HG03064 (cell line): Measurements from ENCODE around the gene EVX2.

Experiments used
- ATAC-seq: cut with Tn5 transposase; IDR thresholded peaks from one replicate; pipeline ENCODE4 v1.9.1; 2021; ENCODE audit warnings: low read depth; ENCODE audit not compliant: unreplicated experiment

Gene EVX2

DNA sequence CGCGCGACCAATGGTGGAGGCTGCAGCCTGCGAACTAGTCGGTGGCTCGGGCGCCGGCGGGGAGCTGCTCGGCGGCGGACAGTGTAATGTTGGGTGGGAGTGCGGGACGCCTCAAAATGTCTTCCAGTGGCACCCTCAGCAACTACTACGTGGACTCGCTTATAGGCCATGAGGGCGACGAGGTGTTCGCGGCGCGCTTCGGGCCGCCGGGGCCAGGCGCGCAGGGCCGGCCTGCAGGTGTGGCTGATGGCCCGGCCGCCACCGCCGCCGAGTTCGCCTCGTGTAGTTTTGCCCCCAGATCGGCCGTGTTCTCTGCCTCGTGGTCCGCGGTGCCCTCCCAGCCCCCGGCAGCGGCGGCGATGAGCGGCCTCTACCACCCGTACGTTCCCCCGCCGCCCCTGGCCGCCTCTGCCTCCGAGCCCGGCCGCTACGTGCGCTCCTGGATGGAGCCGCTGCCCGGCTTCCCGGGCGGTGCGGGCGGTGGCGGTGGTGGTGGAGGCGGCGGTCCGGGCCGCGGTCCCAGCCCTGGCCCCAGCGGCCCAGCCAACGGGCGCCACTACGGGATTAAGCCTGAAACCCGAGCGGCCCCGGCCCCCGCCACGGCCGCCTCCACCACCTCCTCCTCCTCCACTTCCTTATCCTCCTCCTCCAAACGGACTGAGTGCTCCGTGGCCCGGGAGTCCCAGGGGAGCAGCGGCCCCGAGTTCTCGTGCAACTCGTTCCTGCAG is 39.1 kb upstream of the EVX2 start, which contains the start of gene HOXD9:
Gene HOXD9 (plus strand): TSS at position 37 of the 728 bp plus-strand sequence. CDS start 50 bp downstream, at position 87.
- no peak for ATAC-seq

DNA sequence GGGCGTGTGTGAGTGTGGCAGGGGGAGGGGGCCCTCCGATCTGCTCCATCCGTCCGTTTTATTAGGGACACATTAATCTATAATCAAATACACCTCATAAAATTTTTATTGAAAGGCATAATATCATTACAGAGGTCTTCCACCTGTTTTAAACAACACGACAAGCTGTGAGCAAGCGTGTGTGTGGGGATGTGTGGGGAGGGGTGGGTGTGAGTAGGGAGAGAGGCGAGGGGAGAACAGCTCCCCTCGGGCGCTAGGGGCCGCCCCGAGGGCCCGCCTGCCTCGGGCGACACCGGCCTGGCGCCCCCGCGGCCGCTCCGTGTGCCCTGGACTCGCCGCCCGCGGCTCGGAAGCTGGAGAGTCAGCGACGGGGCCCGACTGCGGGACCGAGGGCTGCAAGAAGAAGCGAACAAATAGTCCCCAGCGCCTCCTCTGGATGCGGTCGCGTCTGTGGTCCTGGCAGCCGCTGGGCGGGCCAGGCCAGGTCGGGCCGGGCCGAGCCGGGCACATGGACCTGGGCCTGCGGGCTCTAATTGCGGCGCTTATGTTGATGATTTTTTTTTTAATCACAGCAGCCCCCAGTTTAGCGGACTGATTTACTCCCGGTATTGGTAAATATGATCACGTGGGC is 38.4 kb upstream of the EVX2 start:
- no peak for ATAC-seq

DNA sequence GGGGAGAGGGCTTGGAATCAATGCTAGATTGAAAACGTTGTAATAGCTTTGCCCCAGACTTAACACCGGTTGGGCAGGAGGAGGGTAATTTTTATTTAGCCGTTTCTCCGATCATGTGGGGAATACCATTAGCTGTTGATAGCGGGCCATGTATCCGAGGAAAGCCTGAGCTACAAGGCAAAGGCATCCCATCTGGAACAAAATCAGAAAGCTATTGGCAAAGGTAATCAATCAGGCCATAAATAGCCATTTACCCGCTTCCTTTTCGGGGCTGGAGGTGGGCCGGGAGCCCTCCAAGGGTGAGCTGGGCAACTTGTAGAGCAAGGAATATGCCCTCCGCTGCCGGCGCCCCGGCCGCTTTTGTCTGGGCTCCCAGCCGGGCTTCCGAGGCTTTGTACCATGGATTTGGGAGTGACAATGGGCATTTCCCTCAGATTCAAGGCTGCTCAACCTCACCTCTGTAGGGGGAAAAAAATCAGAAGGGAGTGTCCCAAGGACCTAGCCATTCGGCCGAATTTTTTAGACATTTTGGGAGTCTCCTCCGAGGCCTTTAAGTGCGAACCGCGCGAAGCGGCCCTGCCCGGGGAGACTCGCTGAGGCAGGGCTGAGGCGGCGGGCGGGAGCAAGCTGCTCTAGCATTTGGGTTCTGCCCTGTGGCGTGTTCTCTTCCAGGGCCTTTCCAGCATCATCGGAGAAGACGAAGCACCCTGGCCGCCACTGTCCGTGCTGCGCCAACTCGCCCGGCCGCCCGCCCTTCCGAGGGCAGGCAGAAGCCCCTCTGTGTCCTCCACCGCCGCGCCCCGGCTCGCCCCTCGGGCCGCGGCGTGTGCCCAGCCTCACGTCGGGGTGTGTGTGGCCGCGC is 37.7 kb upstream of the EVX2 start:
- ATAC-seq, result no peak

DNA sequence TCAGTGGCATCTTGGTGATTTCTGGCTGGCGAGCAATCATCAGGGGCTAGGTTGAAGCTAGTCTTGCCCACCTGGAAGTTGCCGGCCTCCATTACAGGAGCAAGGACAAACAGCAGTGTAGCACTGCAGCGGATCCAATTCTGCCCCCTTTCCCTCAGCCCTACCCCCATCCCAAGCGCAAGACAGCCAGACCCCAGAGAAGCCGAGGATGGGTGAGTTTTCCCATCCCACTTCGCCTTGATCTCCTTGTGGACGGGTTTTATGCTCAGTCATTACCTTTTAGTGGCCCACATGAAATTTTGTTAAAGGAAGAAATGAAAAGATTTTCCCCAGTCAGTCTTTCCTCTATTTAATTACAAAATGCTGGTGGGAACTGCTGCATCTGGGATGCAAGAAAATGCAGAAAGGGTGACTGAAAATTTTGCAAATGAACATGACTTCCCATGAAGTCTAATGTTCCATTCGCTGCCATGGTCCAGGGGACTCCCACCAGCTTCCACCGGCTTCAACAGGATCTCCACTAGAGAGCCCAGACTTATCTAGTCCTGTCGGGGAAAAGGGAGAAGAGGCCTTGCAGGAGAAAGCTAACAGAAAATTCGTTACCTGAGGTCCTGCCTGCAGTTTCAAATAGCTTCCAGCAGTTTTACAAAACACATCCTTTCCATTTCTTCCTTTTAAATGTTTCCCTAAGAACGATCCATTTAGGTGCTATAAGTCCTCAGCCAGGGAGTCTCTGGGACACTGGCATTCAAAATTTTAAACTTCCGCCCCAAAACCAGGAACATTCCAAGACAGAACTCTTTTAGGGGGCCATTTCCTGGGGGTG is 36.8 kb upstream of the EVX2 start:
- ATAC-seq, result no peak

DNA sequence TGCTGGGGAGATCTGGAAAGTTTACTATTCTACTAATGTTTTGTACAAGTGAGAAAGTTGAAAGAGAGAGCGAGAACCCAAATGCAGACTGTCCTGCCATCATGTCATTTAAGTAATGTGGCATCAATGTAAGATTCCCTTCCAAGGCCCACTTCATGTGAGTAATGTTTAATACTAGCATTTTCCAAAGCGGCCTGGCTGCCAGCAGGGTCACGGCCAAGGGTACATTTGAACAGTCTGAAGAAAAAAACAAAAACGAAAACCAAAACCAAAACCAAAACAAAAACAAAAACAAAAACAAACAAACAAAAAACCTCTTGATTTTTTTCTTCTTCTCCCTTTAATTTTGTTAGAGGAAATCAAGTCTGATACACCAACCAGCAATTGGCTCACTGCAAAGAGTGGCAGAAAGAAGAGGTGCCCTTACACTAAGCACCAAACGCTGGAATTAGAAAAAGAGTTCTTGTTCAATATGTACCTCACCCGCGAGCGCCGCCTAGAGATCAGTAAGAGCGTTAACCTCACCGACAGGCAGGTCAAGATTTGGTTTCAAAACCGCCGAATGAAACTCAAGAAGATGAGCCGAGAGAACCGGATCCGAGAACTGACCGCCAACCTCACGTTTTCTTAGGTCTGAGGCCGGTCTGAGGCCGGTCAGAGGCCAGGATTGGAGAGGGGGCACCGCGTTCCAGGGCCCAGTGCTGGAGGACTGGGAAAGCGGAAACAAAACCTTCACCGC is 35.0 kb upstream of the EVX2 start:
- ATAC-seq, result no peak

DNA sequence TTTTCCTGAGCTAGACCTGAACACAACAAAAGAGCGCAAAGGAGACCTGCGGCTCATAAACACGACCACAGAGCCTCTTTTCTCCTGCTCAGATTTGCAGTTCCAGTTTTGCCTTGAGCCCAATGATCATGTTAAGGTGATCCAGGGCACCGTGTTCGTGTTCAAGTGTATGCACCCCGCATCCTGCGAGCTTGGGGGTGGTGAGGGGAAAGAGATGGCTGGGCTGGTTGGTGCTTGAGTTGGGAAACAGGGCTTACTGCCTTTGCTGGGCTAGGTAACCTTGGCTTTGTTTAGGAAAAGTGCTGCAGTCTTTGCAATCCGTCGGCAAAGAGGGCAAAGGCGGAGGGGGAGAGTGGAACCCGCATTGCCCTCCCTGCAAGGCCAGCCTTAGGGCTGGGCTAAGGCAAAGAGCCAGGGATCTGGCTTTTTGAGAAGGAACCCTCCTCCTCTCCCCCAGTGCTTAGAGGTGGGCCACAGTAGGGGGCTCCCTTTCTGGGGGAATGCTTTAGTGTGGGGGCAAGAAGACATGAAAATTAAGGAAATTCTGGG is 34.1 kb upstream of the EVX2 start:
- ATAC-seq, result no peak

DNA sequence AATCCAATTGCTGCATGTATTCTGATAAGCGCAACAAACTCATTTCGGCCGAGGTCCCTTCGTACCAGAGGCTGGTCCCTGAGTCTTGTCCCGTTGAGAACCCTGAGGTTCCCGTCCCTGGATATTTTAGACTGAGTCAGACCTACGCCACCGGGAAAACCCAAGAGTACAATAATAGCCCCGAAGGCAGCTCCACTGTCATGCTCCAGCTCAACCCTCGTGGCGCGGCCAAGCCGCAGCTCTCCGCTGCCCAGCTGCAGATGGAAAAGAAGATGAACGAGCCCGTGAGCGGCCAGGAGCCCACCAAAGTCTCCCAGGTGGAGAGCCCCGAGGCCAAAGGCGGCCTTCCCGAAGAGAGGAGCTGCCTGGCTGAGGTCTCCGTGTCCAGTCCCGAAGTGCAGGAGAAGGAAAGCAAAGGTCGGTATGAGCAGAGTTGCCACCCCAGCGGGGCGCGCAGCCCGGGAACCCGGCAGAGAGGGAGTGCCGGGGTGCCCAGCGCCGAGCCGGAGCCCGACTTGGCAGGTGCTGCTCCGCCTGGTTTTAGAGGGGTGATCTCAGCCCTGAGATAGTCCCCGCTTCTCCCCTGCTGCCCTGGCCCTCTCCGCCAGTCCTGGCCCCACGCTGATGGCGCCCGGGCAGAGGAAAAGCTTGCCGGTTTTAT is 33.5 kb upstream of the EVX2 start:
- ATAC-seq, result no peak

DNA sequence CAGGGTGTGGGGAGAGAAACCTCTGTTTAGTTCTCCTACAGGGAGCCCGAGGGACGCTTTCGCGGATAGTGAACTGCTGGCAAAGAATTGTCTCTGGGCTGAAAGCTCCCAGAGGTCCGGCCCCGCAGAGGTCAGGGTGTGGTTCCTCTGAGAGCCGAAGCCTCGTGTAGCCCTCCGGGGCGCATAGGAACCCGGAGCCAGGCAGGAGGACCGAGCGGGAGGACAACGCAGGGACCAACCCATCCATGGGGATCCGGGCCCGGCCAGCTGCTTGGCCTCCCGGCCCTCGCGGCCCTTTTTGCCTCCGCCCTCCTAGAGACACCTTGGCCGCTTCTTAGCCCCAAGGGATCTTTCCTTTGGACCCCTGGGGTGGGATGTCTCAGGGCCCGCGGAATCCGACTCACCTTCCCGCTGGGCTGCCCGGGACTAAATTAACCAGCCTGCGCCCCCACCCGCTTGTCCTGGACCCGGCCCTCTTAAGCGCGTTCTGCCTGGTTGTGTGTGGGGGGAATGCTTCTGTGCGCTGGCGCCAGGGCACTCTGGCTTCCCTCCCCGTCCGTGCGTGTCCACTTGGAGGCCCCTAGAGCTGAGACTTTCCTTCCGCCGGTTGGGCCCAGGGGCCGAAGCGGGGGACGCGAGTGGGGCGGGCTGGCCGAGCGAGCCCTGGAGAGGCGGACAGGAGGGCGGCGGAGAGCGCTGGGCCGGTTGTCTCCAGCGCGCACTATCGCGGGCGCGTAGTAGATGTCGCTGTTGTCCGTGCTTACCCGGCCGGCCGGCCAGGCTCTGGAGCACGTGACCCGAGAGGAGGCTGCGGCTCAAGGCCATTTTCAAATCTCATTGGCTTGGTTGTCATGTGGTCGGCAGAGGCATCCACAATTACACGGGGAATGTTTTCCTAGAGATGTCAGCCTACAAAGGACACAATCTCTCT is 32.4 kb upstream of the EVX2 start, which contains the start of gene HOXD10:
Gene HOXD10 (plus strand): TSS at position 896 of the 931 bp plus-strand sequence. CDS start 56 bp downstream, outside the sequence.
- no peak for ATAC-seq

DNA sequence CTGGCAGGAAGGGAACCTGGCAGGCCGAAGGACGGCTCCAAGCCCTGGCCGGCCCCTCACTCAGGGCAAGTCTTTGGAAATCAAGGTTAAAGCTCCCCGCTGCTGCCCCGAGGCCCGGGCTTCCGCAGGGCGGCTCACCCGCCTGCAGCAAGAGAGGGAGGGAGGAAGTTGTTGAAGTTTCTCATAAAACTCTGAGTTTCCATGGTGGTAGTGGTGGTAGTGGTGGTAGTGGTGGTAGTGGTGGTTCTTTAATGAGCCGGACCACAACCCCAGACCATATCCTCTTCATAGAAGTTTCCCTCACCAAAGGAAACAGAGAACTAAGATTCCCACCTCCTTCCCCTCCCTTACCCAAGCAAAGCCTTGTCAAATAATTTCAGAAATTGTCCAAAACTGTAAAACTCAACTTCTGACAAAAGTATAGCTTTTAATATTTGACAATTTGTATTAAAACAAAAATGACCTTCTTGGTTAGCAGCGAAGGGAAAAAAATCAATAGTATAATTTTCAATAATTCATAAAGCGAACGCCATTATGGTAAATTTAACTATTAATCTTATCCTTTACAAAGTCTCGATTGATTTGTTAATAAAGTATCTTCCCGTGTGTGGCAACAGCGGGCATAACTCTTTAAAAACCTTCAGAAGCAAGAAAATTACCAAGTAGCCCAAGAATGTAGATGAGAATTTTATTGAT is 31.3 kb upstream of the EVX2 start:
- no peak for ATAC-seq

DNA sequence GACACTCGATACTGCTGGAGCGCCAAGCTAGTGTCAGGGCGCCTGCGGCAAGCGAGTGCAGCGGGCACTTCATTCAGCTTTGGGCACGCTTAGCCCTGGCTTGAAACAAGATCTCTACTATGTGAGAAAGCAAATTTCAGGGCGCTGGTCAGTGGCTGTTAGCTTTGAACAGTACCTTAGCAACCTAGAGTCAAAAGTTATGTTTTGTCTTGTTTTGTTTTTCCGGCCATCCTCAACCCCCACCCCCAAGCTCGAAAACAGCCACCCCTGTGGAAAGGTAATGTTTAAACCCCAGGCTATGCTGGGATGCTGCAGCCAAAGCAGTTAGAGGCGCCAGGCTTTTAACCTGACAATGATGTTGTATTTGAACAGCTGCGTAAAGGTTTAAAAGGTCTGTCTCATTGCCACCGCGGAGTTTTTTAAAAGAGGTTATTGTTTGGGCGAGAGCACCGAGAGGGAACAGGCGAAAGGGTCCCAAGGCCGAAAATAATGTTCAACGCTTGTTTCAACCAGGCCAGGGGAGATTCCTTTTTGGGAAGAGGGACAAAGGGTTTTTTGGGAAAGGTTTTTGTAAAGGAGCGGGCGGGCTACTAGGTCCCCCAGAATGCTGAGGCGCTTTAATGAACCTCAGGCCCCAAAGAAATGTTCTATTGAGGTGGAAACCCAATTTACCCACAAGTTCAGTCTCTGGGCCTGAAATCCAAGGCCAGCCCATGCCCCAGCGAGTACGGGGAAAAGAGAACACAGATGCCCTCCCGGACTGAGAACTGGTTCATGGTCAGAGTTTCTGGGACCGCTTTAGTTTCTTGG is 30.6 kb upstream of the EVX2 start:
- no peak for ATAC-seq

DNA sequence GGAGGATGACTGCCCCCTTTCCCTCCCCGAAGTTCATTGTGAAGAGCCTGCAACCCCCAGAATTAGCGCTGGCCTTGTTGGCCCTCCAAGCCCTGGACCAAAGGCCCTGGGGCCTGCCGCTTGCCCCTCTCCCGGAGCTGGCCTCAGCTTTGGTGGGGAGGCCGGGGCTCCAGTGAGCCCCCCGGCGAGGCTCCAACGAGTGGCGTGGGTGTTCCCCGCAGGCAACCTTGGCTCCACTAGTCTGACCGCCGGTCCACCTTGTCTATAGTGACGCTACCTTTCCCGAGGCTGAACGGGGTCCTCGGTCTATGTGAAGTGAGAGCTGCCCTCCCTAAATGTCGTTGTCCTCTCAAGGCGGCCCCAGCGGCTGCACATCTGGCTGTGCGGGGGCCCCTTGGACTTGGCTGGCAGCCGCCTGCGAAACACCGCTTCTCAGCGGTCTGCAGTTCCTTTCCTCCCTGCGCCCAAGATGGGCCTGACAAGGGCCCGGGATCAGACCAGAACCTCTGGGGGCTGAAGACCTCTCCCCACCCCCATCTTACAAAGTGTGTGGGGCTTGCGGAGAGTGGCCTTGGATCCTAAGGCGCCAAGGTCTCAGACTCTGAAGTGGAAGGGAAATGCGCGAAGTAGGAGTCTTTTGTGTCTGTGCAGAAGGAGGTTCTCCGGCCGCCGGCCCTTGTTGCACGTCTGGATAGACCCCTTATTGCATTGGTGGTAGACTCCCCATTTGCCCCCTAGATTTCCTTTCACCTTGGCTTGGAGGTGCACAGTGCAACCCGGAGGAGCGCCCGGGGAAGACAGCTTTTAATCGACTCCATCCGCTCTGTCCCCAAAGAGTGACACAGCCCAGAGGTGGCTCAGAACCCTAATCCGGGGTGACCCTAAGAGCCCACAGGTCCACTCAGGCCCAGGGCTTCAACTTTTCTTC is 28.9 kb upstream of the EVX2 start:
- no peak for ATAC-seq

DNA sequence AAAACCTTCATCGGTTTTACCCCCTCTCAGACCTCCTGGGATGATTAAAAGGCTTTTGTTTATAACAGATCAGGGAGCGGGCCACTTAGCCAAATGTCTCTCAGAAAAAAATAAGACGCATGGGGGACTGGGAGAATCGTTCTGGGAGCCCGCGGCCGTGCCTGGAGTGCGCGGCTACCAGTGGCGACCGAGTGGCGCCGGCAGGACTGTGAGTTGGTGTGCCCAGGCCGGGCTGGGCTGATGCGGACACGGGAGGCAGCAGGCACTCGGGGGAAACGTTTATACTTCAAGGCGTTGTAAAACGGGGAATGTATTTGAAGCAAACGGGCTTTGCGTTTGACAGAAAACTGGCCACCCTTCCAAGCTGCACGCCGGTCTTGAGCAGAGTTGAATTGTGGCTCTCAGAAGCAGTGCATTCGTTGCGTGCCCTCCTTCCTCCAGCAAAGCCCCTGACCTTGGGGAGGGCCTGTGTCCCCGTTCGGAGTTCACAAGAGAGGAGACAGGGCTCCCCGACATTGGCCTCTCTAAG is 28.1 kb upstream of the EVX2 start:
- no peak for ATAC-seq

DNA sequence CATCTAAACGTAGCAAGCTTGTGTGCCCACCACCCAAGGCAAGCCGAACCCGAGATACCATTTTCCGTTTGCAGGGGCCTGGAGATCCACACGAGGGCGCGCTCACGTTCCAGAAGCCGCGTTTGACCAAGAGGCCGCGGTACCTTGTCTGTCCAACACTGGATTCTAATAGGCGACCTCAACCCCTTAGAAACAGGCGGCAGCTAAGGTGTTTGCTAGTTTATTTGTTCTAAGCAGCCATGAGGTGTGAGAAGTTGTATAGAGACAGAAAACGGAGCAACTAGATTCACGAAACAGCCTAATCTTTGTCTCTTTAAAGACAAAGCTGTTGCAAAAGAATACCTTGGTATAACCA is 27.5 kb upstream of the EVX2 start:
- no peak for ATAC-seq

DNA sequence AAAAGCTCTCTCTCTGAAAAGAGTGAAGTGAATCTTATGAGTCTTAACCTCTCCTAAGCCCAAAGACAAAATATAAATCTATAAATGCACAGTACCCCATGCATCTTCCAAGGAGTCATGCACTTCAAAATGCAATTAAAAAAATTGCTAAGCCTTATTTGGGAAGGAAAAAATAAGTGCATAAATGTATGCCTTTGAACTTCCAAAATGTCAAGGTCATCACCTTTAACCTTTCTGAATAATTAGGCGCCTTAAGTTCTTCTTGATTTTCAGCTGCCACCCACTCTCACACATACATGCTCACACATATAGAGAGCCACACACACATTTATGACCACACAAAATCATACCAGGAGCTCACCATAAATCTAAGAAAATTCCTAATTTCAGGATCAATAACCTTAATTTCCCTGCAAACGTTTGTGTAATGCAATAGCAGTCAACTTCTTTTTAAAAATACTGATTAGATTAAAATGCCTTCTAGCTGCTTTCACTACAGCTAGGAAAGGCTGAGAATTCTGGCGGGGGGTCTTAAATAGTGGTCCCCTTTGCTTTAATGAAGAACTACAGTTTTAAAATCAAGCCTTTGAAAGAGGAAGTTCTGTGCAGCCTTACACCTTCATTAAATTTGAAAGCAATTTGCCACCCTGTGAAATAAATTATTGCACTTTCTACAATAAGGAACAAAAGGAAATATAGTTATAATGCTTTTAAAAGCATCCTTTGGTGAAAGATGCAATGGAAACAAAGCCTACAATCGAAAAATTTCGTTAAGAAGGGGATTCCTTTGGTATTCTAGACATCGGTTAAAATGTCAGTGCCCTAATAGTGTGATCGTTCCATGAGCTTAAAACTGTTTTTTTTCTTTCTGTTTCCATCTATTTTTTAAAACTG is 26.9 kb upstream of the EVX2 start:
- no peak for ATAC-seq
